ENCODE data around the gene RND3.

Gene RND3

DNA sequence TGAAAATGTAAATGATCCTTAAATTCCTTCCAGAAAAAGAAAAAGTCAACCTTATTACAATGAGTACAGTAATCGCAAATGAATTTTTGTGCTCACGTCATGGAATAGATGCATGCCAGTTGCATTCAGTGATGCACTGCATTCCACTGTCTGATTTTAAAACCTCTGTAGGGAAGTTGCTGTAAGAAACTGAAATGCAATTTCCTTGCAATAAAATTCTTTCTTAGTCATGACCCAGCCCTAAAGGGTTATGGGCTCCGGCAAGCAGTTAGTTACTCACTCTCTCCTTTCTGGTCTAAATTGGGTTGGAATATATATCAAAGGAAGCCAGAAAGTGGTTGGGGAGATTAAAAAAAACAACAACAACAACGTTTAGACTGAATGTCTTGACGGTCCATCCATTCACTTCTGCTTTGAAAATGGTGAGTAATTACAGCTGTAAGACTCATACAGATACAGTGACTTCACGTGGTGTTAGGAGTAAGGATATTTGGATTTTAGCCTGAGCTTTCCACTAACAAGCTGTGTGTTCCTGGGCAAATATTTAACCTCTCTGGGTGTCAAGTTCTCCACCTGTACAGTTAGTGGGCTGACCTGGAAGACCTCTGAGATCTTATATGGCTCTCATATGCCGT is 8.6 kb upstream of the RND3 start:
- no peak for DNase-seq (ENCODE audit: insufficient read length, low spot score)
- no peak for FAIRE-seq
- no peak for TF ChIP-seq POLR2A (IDR thresholded peaks at IDR 0.05; ENCODE audit: low read depth, low read length)

DNA sequence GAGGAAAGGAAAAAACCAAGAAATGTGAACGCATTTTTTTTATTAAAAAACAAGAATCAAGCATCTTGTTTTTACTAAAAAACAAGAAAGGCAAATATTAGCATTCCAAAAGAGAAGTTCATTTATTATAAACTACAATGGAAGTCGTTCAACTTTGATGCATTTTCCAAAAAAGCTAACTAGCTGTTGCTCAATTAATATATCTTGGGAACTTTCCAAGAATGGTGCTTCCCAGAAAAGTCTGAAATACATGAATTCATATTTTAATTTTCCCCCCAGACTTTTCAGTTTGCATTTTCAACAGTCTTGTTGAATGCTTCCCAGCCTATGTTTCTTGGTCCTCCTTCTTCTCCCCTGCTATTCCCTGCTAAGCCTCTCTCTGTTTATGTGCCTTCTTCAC is 7.5 kb upstream of the RND3 start:
- no peak for TF ChIP-seq POLR2A (IDR thresholded peaks at IDR 0.05; ENCODE audit: low read depth, low read length)
- TF ChIP-seq PAX5 (IDR thresholded peaks at IDR 0.05; ENCODE audit: insufficient read depth, low read length, severe bottlenecking), result no peak
- no peak for TF ChIP-seq SPI1 (IDR thresholded peaks at IDR 0.05; ENCODE audit: low read depth, low read length)
- no peak for TF ChIP-seq TAF1 (IDR thresholded peaks at IDR 0.05; ENCODE audit: low read depth, low read length)
- no peak for TF ChIP-seq POLR2AphosphoS5 (IDR thresholded peaks at IDR 0.05; ENCODE audit: low read depth, low read length)
- no peak for TF ChIP-seq POU2F2 (IDR thresholded peaks at IDR 0.05; ENCODE audit: low read depth, low read length)
- DNase-seq (ENCODE audit: insufficient read length, low spot score) (no peak), FAIRE-seq (no peak)

DNA sequence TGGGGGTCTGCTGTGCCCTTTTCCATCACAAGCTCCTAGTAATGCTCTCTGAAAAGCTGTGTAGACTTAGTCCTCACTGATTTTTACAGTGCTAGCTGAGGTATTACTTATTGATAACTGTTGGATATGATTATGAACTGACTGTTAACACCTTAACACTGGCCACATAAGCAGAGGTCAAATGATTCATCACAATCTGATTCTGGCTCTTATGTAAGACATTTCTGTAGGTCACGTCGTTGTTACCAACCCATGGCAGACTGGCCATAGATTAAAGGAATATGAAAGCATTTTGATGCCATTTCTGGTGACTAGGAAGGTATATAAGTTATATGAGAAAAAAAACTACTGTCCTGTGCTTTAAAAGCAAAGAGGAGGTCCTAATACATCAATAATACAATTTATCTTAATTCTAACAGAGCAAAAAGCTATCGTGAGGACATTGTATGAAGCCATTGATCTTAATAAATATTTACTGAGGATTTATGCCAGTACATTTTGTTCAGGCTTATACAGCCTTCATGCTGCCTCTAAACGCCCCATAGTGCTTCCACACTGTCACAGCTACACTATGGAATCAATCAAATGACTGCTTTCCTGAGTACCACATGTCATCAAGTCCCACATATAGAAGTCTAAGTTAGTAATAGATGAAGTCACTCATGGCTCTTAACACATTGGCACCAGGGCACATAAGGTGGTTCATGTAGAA is 6.9 kb upstream of the RND3 start:
- FAIRE-seq (no peak), DNase-seq (ENCODE audit: insufficient read length, low spot score) (no peak)
- TF ChIP-seq TAF1 (IDR thresholded peaks at IDR 0.05; ENCODE audit: low read depth, low read length) (no peak), POU2F2 (IDR thresholded peaks at IDR 0.05; ENCODE audit: low read depth, low read length) (no peak), SPI1 (IDR thresholded peaks at IDR 0.05; ENCODE audit: low read depth, low read length) (no peak), POLR2AphosphoS5 (IDR thresholded peaks at IDR 0.05; ENCODE audit: low read depth, low read length) (no peak), PAX5 (IDR thresholded peaks at IDR 0.05; ENCODE audit: insufficient read depth, low read length, severe bottlenecking) (no peak), POLR2A (IDR thresholded peaks at IDR 0.05; ENCODE audit: low read depth, low read length) (no peak)

DNA sequence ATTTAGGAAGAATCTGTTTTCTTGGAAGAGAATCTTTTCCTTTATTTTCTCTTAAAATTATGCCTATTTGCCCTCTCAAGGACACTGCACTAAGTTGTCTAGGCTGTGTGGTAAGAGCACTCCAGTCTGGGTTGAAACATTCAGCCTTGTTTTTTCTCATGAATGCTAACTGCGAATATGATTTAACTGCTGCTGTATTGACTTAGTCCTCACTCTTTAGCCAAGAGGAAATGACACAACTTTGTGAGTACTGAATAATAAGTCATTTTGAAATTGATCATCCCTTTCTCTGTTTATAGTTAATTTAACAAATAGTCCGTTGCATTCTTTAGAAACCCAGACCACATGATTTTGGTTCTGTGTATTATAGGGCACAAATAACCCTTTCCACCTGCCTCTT is 4.5 kb upstream of the RND3 start:
- no peak for TF ChIP-seq POU2F2 (IDR thresholded peaks at IDR 0.05; ENCODE audit: low read depth, low read length)
- no peak for TF ChIP-seq PAX5 (IDR thresholded peaks at IDR 0.05; ENCODE audit: insufficient read depth, low read length, severe bottlenecking)
- no peak for TF ChIP-seq POLR2AphosphoS5 (IDR thresholded peaks at IDR 0.05; ENCODE audit: low read depth, low read length)
- FAIRE-seq (no peak), DNase-seq (ENCODE audit: insufficient read length, low spot score) (no peak)

DNA sequence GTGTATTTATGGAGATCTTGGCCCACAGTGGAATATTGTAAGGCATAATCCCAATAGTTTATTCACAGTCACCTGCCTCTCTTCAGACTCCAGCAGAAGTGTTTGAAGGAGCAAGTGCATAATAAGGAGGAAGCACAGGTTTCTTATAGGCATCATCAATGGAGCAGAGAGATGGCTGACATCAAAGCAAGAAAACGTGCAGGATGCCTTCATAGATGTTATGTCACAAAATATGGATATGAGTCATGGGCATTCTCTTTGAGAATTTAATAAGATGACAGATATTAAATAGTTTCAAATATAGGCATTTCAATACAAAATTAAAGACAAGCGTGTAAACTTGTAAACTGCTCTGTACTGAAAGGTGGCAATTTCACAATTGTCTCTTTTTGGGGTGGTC is 4.0 kb upstream of the RND3 start:
- FAIRE-seq (no peak), DNase-seq (ENCODE audit: insufficient read length, low spot score) (no peak)
- TF ChIP-seq TAF1 (IDR thresholded peaks at IDR 0.05; ENCODE audit: low read depth, low read length) (no peak), POLR2AphosphoS5 (IDR thresholded peaks at IDR 0.05; ENCODE audit: low read depth, low read length) (no peak), POU2F2 (IDR thresholded peaks at IDR 0.05; ENCODE audit: low read depth, low read length) (no peak), PAX5 (IDR thresholded peaks at IDR 0.05; ENCODE audit: insufficient read depth, low read length, severe bottlenecking) (no peak), SPI1 (IDR thresholded peaks at IDR 0.05; ENCODE audit: low read depth, low read length) (no peak), POLR2A (IDR thresholded peaks at IDR 0.05; ENCODE audit: low read depth, low read length) (no peak)

GRCh38 chr2:150490466-150490865 is 3.0 kb upstream of the RND3 start:
- DNase-seq (ENCODE audit: insufficient read length, low spot score), result no peak
- no peak for FAIRE-seq
- no peak for TF ChIP-seq POLR2A (IDR thresholded peaks at IDR 0.05; ENCODE audit: low read depth, low read length)
- no peak for TF ChIP-seq POLR2AphosphoS5 (IDR thresholded peaks at IDR 0.05; ENCODE audit: low read depth, low read length)
- no peak for TF ChIP-seq POU2F2 (IDR thresholded peaks at IDR 0.05; ENCODE audit: low read depth, low read length)
- TF ChIP-seq TAF1 (IDR thresholded peaks at IDR 0.05; ENCODE audit: low read depth, low read length), result no peak
- no peak for TF ChIP-seq SPI1 (IDR thresholded peaks at IDR 0.05; ENCODE audit: low read depth, low read length)
- TF ChIP-seq PAX5 (IDR thresholded peaks at IDR 0.05; ENCODE audit: insufficient read depth, low read length, severe bottlenecking), result no peak

- no peak for FAIRE-seq
- peak; percentile 12 for DNase-seq (ENCODE audit: insufficient read length, low spot score)
- TF ChIP-seq SPI1 (IDR thresholded peaks at IDR 0.05; ENCODE audit: low read depth, low read length) (no peak), POLR2AphosphoS5 (IDR thresholded peaks at IDR 0.05; ENCODE audit: low read depth, low read length) (no peak), POU2F2 (IDR thresholded peaks at IDR 0.05; ENCODE audit: low read depth, low read length) (no peak), TAF1 (IDR thresholded peaks at IDR 0.05; ENCODE audit: low read depth, low read length) (no peak), PAX5 (IDR thresholded peaks at IDR 0.05; ENCODE audit: insufficient read depth, low read length, severe bottlenecking) (no peak), POLR2A (IDR thresholded peaks at IDR 0.05; ENCODE audit: low read depth, low read length) (no peak)
Measured at GRCh38 chr2:150486539-150487484, 655 bp downstream of the RND3 start.

GRCh38 chr2:150485871-150486538 is 1.5 kb downstream of the RND3 start:
- TF ChIP-seq TAF1 (IDR thresholded peaks at IDR 0.05; ENCODE audit: low read depth, low read length) (no peak), POLR2AphosphoS5 (IDR thresholded peaks at IDR 0.05; ENCODE audit: low read depth, low read length) (no peak), POLR2A (IDR thresholded peaks at IDR 0.05; ENCODE audit: low read depth, low read length) (no peak), SPI1 (IDR thresholded peaks at IDR 0.05; ENCODE audit: low read depth, low read length) (no peak), POU2F2 (IDR thresholded peaks at IDR 0.05; ENCODE audit: low read depth, low read length) (no peak), PAX5 (IDR thresholded peaks at IDR 0.05; ENCODE audit: insufficient read depth, low read length, severe bottlenecking) (no peak)
- no peak for FAIRE-seq
- peak; percentile 14 for DNase-seq (ENCODE audit: insufficient read length, low spot score)
